NCI-H82 treated with DMSO at 0.1 percent for 48 hours (cell line): ENCODE measurements around the gene ADARB1.
"Not testable (repeated sequence)": the region's sequence is repeated elsewhere in the genome, so short reads cannot be mapped to it uniquely, and the experiment has no call there.

Experiments used
- DNase-seq: peaks from one replicate; lab custom pipeline; 2025; ENCODE audit not compliant: unreplicated experiment; lab: John Stamatoyannopoulos, UW

Gene ADARB1

GRCh38 chr21:45132841-45133573 lies 58.6 kb downstream of the ADARB1 start:
- no peak for DNase-seq

GRCh38 chr21:45133574-45134278 lies 59.3 kb downstream of the ADARB1 start:
- DNase-seq, result not testable (repeated sequence)

- DNase-seq, result no peak
Observed at GRCh38 chr21:45134279-45135076, 60.1 kb downstream of the ADARB1 start.

DNA sequence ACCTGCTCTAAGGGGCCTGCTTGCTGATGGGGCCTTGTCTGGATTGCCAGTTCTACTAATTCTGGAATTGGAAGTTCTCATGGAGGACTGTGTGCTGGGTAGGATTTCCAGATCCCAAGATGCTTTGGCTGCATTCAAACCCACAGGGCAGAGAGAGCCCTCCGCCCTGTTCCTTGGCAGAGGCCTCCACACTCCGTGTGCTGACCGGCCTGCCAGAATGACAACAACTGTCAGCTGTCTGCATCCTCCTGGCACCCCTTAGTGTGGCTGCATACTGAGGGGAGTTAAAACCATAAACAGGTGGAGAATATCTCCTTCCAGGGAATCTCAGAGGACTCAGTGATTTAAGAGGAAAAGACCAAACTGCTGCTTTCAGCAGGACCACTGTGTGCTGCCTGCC lies 60.7 kb downstream of the ADARB1 start:
- no peak for DNase-seq

DNA sequence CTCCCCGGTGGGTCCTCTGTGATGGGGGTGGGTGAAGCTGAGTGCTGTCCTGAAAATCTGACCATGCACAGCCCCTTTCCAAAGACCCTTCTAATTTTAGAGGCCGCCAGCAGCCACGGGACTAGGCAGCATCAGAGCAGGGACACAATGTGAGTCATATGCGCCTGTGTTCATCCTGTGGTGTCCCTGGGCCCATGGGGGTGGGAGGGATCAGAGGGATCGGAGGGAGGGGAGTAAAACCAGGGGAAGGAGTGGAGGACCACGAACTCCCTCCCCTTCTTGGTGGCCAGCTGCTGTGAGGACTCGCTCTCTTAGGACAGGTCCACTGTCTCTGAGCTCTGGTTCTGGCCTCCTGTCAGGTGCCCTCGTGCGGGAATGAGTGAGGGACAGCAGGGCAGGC lies 61.5 kb downstream of the ADARB1 start:
- DNase-seq, result no peak

GRCh38 chr21:45136500-45136899 lies 62.1 kb downstream of the ADARB1 start:
- DNase-seq, result no peak

GRCh38 chr21:45136927-45137611 lies 62.7 kb downstream of the ADARB1 start:
- peak; percentile 43 for DNase-seq

DNA sequence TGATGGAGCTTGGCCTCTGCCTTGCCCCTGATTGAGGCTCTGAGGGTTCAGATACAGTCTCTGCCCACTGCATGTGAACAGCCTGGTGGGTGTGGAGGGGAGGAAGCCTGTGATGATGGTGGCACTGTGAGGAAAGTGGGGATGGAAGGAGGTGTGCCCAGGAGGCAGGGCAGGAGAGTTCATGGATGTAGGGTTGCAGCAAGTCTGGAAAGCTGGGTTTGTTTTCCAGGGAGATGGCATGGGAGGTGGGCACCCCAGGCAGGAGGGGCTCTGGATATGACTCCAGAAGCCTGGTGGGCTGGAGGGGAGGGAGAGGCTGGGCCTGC lies 63.2 kb downstream of the ADARB1 start:
- no peak for DNase-seq

DNA sequence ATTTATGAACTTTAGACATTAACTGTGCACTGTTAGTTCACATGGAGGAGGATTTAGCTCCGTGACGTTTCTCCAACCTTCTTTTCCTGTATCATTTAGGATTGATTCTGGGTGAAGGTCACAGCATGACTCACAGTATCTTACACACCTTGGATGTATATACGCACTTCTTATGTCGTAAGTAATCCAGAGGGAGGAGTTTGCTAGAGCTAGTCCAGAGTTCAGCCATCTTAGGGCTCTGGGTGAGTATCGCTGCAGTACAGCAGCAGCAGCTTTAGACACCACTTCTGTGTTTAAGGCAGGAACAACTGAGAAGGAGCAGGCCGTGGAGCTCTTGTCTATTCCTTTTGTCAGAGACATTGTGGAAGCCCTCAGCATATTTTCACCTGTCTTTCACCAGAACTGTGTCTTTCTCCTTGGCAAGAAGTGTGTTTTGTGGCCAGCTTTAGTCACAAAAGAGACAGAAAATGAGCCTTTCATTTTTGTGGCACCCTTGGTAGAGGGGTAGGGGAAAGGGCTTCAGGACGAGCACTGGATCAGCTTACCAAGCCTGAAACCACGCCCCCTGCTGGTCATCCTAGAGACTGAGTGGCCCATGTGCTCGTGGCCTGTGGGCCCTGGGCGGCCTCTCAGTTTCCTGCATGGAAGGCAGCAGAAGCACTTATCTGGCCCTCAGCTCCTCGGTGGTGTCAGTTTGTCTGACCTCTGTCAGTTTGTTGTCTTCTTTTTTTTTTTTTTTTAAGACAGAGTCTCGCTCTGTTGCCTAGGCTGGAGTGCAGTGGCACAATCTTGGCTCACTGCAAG lies 64.0 kb downstream of the ADARB1 start:
- DNase-seq, result no peak

DNA sequence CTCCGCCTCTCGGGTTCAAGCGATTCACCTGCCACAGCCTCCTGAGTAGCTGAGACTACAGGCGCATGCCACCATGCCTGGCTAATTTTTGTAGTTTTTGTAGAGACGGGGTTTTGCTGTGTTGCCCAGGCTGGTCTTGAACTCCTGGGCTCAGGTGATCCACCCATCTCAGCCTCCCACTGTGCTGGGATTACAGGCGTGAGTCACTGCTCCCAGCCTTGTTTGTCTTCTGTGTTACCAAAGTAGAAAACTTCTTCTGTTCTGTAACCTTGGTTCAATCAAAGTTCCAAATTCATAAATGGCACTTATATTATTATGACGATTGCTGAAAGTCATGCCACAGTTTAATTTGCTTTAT lies 64.6 kb downstream of the ADARB1 start:
- DNase-seq, result not testable (repeated sequence)

DNA sequence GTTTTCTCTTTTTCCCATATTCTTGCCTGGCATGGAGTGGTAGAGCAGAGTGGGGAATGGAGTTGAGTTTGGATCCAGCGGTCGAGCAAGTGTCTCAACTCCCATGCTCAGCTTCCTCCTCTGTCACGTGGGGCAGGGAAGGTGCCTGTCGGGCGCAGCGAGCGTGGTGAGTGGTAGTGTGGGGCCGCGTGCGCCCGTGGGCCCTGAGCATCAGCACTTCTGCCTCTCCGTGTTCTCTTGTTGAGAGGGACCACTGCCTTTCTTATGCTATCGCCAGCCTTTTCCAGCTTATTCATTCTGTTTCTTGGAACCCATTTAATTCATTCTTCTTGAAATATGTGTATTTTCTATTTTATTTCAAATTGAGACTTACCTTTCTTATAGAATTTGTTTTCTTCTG lies 65.1 kb downstream of the ADARB1 start:
- DNase-seq, result no peak

- peak; percentile 63 for DNase-seq
Observed at GRCh38 chr21:45140346-45140940, 66.1 kb downstream of the ADARB1 start.

DNA sequence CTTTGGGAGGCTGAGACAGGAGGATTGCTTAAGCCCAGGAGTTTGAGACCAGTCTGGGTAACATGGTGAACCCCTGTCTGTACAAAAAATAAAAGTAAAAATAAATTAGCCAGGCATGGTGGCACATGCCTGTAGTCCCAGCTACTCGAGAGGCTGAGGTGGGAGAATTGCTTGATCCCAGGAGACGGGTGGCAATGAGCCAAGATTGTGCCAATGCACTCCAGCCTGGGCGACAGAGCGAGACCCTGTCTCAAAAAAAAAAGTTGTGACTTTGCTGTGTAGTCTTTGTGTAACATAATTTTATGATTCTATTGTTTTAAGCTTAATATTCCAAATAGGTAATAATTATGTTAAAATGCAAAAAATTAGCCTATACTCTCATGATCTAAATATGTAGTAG lies 66.6 kb downstream of the ADARB1 start:
- DNase-seq, result not testable (repeated sequence)

- no peak for DNase-seq
Observed at GRCh38 chr21:45141507-45141906, 67.1 kb downstream of the ADARB1 start.

DNA sequence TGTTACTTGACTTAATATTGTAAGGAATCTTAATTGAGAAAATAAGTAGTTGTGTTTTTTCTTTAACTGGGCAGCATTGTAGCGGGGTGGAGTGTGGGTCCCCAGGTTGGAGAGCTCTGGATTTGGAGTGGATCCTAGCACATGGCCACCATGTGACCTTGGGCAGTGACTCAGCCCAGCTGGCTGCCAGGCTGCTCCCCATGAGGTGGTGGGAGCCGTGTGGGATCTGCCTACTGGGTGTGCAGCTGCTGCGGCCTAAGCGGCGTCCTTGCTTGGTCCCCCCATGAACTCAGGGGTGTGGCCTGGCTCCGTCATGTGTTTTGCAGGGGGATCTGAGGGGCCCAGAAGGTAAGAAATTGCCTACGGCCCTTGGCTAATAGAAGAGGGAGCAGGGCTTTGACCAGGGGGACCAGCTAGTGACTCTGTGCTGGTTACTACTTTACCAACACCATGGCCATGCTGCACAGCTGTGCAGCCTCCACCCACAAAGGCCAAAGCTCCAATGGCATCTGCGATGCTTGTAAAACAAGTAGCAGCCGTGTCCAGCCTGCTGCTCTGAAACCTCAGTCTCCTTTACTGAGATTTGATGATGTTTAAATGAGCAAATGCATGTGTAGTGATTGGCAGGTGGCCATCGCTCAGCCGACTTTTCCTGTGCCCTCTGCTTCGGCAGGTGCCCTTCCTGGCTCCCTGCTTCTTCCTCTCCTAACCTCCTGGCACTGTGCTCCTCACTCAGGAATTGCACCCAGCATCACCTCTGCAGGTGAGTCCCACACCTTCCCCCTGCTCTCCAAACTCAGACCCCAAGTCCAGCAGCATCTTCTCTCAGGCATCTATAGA lies 68.3 kb downstream of the ADARB1 start:
- DNase-seq, result no peak

DNA sequence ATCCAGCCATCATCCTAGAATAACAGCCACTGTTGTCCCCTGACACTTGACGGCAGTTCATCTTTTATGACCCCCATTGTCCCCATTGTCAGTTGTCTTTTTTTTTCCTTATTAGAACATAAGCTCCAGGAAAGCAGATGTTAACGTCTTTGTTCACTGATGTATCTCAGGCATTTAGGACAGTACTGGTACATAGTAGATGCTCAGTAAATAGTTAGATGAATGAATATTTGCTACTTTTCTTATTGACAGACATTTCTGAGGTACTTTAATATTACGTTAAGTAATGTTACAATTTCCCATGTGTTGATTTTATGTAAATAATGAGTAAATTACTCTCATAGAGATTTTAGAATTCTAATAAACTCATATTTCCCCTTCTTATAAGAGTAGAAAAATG lies 69.5 kb downstream of the ADARB1 start:
- DNase-seq, result no peak

DNA sequence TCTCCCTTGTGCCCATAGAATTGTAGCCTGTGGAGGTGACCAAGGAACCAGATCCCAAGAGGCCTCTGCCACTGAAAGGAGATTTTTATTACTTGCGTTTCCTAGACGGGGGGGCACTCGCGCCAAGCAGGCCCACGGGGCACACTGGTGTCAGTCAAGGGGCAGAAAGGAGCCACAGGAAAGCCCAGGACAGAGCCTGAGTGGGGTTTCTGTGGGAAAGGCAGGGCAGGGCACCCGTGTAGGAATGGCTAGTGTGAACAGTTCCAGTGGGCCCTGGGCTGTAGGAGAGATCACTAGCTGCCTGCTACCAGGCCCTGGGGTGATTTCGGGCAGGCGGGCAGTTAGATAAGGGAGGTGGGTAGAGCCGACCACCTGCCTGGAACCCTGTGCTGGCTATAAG lies 70.8 kb downstream of the ADARB1 start:
- DNase-seq, result no peak

GRCh38 chr21:45145846-45146245 lies 71.5 kb downstream of the ADARB1 start:
- DNase-seq, result not testable (repeated sequence)

- DNase-seq, result no peak
Observed at GRCh38 chr21:45146306-45146705, 71.9 kb downstream of the ADARB1 start.
